Neural cell (in vitro differentiated cells): ENCODE data around the gene TATDN2. TPM values are rescaled to one million over a fixed set of nuclear protein-coding genes. Genes with fewer than 3 reads are reported as not detected.

Experiments used
- H2AFZ ChIP-seq: fragments of 200-600, 300-800 bp; sonication (generic), shearing (Covaris generic); 2 replicates; pipeline ENCODE4 v1.6.0; 2014; ENCODE audit warnings: low read depth, mild to moderate bottlenecking, antibody characterized with exemption, low read length, moderate library complexity
- H3F3A ChIP-seq: fragments of 200-600 bp; shearing (Covaris generic); 2 replicates; pipeline ENCODE4 v1.6.1; 2016; ENCODE audit warnings: mild to moderate bottlenecking, moderate library complexity, mixed read lengths, antibody characterized with exemption, low read length; ENCODE audit not compliant: insufficient read depth, poor library complexity, severe bottlenecking
- H3K27ac ChIP-seq: fragments of 200-600, 300-800 bp; sonication (generic), shearing (Covaris generic); 2 replicates; pipeline ENCODE4 v1.5.1; 2014; ENCODE audit warnings: mild to moderate bottlenecking, low read length, moderate library complexity
- H3K27me3 ChIP-seq: fragments of 300-800, 200-600 bp; sonication (generic), shearing (Covaris generic); 2 replicates; pipeline ENCODE4 v1.6.0; 2014; ENCODE audit warnings: mild to moderate bottlenecking, low read depth, low read length, moderate library complexity; ENCODE audit not compliant: insufficient read depth
- H3K36me3 ChIP-seq: fragments of 300-800, 200-600 bp; sonication (generic), shearing (Covaris generic); 2 replicates; pipeline ENCODE4 v1.5.1; 2014; ENCODE audit warnings: mild to moderate bottlenecking, antibody characterized with exemption, low read length, moderate library complexity; ENCODE audit not compliant: insufficient read depth
- H3K4me2 ChIP-seq: fragments of 300-800, 200-600 bp; sonication (generic), shearing (Covaris generic); 2 replicates; pipeline ENCODE4 v1.6.0; 2014; ENCODE audit warnings: mild to moderate bottlenecking, low read length
- H3K4me3 ChIP-seq: fragments of 300-800, 200-600 bp; sonication (generic), shearing (Covaris generic); 2 replicates; pipeline ENCODE4 v1.5.1; 2014; ENCODE audit warnings: mild to moderate bottlenecking, low read length, moderate library complexity
- H3K79me2 ChIP-seq: fragments of 200-600 bp; shearing (Covaris generic); replicated peaks from 2 replicates; pipeline ENCODE4 v1.6.0; 2014; ENCODE audit warnings: mild to moderate bottlenecking, low read length, moderate library complexity; ENCODE audit not compliant: insufficient read depth
- H3K9ac ChIP-seq: fragments of 300-800, 200-600 bp; sonication (generic), shearing (Covaris generic); 2 replicates; pipeline ENCODE4 v1.6.1; 2016; ENCODE audit warnings: mild to moderate bottlenecking, low read length, mixed read lengths
- H3K9me2 ChIP-seq: fragments of 200-600 bp; shearing (Covaris generic); 2 replicates; pipeline ENCODE4 v1.6.1; 2016; ENCODE audit warnings: mild to moderate bottlenecking, low read length, mixed read lengths; ENCODE audit not compliant: insufficient read depth
- H3K9me3 ChIP-seq: fragments of 200-600, 300-800 bp; sonication (generic), shearing (Covaris generic); 2 replicates; pipeline ENCODE4 v1.6.1; 2016; ENCODE audit warnings: mild to moderate bottlenecking, mixed run types, low read length, moderate library complexity, mixed read lengths
- H4K20me1 ChIP-seq: fragments of 200-600 bp; shearing (Covaris generic); 2 replicates; pipeline ENCODE4 v1.6.1; 2016; ENCODE audit warnings: mild to moderate bottlenecking, mixed run types; ENCODE audit not compliant: insufficient read depth
- EP300 ChIP-seq: fragments of 450-650 bp; conservative IDR thresholded peaks from 2 replicates; pipeline ENCODE4 v1.6.1; 2014; ENCODE audit warnings: antibody characterized with exemption, mild to moderate bottlenecking, moderate library complexity; ENCODE audit not compliant: poor library complexity, severe bottlenecking
- EZH2 ChIP-seq: fragments of 200-600, 300-800 bp; shearing (Covaris generic), sonication (generic); IDR thresholded peaks from 2 replicates; pipeline ENCODE4 v1.6.1; 2014; ENCODE audit warnings: antibody characterized with exemption, low read length, borderline replicate concordance, mild to moderate bottlenecking; ENCODE audit not compliant: insufficient read depth, poor library complexity, severe bottlenecking
- MXI1 ChIP-seq: fragments of 450-650 bp; conservative IDR thresholded peaks from 2 replicates; pipeline ENCODE4 v1.6.1; 2014; ENCODE audit warnings: antibody characterized with exemption, mild to moderate bottlenecking; ENCODE audit not compliant: poor library complexity, severe bottlenecking
- POLR2AphosphoS5 ChIP-seq: IDR thresholded peaks from 2 replicates; pipeline ENCODE4 v1.6.1; 2012
- RAD21 ChIP-seq: fragments of 450-650 bp; conservative IDR thresholded peaks from 2 replicates; pipeline ENCODE4 v1.6.1; 2014; ENCODE audit warnings: antibody characterized with exemption, mild to moderate bottlenecking, moderate library complexity
- REST ChIP-seq: IDR thresholded peaks from 2 replicates; pipeline ENCODE4 v1.6.1; 2012; ENCODE audit warnings: borderline replicate concordance
- SMC3 ChIP-seq: fragments of 450-650 bp; conservative IDR thresholded peaks from 2 replicates; pipeline ENCODE4 v1.6.1; 2014; ENCODE audit warnings: antibody characterized with exemption, mild to moderate bottlenecking, moderate library complexity; ENCODE audit not compliant: poor library complexity
- TAF1 ChIP-seq: IDR thresholded peaks from 2 replicates; pipeline ENCODE4 v1.6.1; 2012; ENCODE audit warnings: low read depth
- polyA plus RNA-seq: library from polyadenylated mRNA; depleted of rRNA; stranded (reverse); fragments of >200 nt; gene quantifications from 2 replicates; pipeline ENCODE4 v1.2.3, GENCODE V29; 2014
- TF ChIP-seq, protein P1 (sequence below): fragments of 450-650 bp; IDR thresholded peaks from 2 replicates; pipeline ENCODE4 v1.5.1; 2014; ENCODE audit warnings: antibody characterized with exemption, mild to moderate bottlenecking, moderate library complexity; ENCODE audit not compliant: poor library complexity, severe bottlenecking

TATDN2 gene
- polyA plus RNA-seq, 1 donor from 2014 or later, result 22.1 TPM

DNA sequence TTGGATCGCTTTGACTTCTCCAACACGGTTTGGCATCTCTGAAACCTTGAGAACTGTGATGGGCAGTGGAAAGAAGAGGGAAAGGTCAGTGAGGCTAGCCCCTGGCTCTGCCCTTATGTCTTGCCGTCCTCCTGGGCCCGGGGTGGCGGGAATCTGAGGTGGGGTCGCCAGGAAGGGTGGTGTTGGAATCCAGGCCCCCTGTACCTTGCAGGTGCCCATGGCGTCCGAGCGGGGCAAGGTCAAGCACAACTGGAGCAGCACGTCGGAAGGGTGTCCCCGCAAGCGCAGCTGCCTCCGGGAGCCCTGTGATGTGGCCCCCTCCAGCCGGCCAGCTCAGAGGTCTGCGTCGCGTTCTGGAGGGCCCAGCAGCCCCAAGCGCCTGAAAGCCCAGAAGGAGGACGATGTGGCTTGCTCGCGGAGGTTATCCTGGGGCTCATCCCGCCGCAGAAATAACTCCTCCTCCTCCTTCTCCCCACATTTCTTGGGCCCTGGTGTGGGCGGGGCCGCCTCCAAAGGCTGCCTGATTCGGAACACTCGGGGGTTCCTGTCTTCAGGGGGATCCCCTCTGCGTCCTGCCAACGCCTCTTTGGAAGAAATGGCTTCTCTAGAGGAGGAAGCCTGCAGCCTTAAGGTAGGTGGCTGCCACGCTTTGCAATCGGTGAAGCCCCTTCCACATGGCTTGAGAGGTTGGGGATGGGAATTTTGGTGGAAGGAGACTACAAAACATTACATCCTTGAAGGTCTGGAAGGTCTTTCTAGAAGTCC is 907 bp downstream of the TATDN2 start:
- Histone ChIP-seq H2AFZ (peak overlapping the region; percentile 30), H3K9me3 (no peaks in the 10 kb centered on the region), H3K36me3 (peaks cover 3% of the 10 kb centered on the region), H3K4me3 (peak overlapping the region; percentile 88), H3K9me2 (no peaks in the 10 kb centered on the region), H3F3A (no peaks in the 10 kb centered on the region), H3K4me2 (peak overlapping the region; percentile 89), H3K9ac (peak overlapping the region; percentile 62), H3K27me3 (no peaks in the 10 kb centered on the region), H4K20me1 (no peaks in the 10 kb centered on the region), H3K79me2 (peaks cover 15% of the 10 kb centered on the region), H3K27ac (no peak overlapping the region)
- TF ChIP-seq REST (no peak), RAD21 (peak; percentile 0)

DNA sequence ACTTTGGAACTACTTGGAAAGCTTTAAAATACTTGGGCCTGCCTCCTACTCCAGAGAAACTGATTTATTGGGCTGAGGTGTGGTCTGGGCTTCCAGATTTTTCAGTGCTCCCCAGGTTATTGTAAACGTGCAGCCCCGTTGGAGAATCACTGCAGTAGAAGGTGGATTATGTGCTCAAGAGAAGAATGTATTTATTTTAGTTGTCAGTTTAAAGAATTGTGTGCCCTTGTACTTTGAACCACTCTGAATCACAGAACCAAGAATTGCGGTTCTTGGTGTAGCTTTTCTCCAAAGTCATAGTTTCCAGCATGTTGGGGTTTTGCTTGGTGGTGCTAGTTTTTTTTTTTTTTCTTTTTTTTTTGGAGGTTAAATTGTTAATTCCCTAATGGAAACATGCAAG is 1.6 kb downstream of the TATDN2 start:
- Histone ChIP-seq H3K27ac (no peak overlapping the region), H3K4me3 (peak overlapping the region; percentile 88), H3K9me2 (no peaks in the 10 kb centered on the region), H3F3A (no peaks in the 10 kb centered on the region), H3K79me2 (peaks cover 15% of the 10 kb centered on the region), H3K4me2 (peak overlapping the region; percentile 89), H4K20me1 (no peaks in the 10 kb centered on the region), H2AFZ (no peak overlapping the region), H3K9ac (peak overlapping the region; percentile 62), H3K9me3 (no peaks in the 10 kb centered on the region), H3K36me3 (peaks cover 4% of the 10 kb centered on the region), H3K27me3 (no peaks in the 10 kb centered on the region)
- TF ChIP-seq MXI1 (no peak), REST (no peak), EP300 (no peak), TAF1 (no peak), RAD21 (no peak), EZH2 (no peak), POLR2AphosphoS5 (no peak), SMC3 (no peak)
- TF ChIP-seq, protein P1, sequence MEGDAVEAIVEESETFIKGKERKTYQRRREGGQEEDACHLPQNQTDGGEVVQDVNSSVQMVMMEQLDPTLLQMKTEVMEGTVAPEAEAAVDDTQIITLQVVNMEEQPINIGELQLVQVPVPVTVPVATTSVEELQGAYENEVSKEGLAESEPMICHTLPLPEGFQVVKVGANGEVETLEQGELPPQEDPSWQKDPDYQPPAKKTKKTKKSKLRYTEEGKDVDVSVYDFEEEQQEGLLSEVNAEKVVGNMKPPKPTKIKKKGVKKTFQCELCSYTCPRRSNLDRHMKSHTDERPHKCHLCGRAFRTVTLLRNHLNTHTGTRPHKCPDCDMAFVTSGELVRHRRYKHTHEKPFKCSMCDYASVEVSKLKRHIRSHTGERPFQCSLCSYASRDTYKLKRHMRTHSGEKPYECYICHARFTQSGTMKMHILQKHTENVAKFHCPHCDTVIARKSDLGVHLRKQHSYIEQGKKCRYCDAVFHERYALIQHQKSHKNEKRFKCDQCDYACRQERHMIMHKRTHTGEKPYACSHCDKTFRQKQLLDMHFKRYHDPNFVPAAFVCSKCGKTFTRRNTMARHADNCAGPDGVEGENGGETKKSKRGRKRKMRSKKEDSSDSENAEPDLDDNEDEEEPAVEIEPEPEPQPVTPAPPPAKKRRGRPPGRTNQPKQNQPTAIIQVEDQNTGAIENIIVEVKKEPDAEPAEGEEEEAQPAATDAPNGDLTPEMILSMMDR, result no peak
